GM12892 (cell line): ENCODE results near the gene TLX2.

Experiments used
- POLR2A ChIP-seq: IDR thresholded peaks from 2 replicates; pipeline ENCODE4 v1.6.1; 2011; ENCODE audit warnings: low read depth, low read length, control low read depth
- POLR2AphosphoS5 ChIP-seq: IDR thresholded peaks from 2 replicates; pipeline ENCODE4 v1.6.1; 2011; ENCODE audit warnings: low read depth, low read length, control low read depth

DNA sequence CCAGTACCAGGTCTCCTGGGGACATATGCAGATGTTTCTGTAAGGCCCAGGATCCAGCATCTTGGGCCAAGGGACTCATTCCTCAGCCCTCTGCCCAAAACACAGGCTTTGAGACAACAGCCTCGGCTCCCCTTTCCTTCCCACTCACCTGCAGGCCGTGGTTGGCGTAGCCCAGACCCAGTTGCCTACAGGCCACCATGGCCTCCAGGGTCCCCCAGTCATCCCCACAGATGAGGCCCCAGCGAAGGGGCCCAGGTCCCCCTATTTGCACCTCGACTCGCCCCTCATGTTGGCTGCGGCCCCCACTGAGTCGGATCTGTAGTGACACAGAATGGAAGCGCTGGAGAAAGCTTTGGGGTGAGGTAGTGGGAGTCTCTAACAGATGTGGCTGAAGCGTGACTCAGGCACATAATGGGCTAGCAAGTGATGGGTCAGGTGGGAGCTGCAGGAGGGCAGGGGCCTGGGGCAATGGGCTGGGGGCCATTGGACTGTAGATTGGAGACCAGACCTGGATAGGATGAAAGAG lies 21.3 kb downstream of the TLX2 start:
- TF ChIP-seq POLR2A, result no peak
- TF ChIP-seq POLR2AphosphoS5, result no peak
